GM21723 (cell line): Measurements from ENCODE around the gene PIEZO2.

Source experiments
- ATAC-seq: cut with Tn5 transposase; IDR thresholded peaks from one replicate; pipeline ENCODE4 v1.9.1; 2021; ENCODE audit warnings: mild to moderate bottlenecking, moderate library complexity; ENCODE audit not compliant: unreplicated experiment

PIEZO2 gene

GRCh38 chr18:11071300-11071699 is 78.1 kb downstream of the PIEZO2 start:
- ATAC-seq, result no peak

- ATAC-seq, result no peak
Measured at GRCh38 chr18:11070593-11070992, 78.8 kb downstream of the PIEZO2 start.

GRCh38 chr18:11066038-11066437 is 83.3 kb downstream of the PIEZO2 start:
- no peak for ATAC-seq

GRCh38 chr18:11064727-11065460 is 84.5 kb downstream of the PIEZO2 start:
- ATAC-seq, result no peak

GRCh38 chr18:11064106-11064505 is 85.3 kb downstream of the PIEZO2 start:
- ATAC-seq, result no peak

GRCh38 chr18:11055721-11056120 is 93.6 kb downstream of the PIEZO2 start:
- no peak for ATAC-seq

GRCh38 chr18:11054497-11054896 is 94.9 kb downstream of the PIEZO2 start:
- ATAC-seq, result no peak

- no peak for ATAC-seq
Measured at GRCh38 chr18:11053293-11053692, 96.1 kb downstream of the PIEZO2 start.

- ATAC-seq, result no peak
Measured at GRCh38 chr18:11052800-11053199, 96.6 kb downstream of the PIEZO2 start.

- ATAC-seq, result no peak
Measured at GRCh38 chr18:11051462-11051861, 97.9 kb downstream of the PIEZO2 start.

GRCh38 chr18:11050966-11051365 is 98.4 kb downstream of the PIEZO2 start:
- no peak for ATAC-seq

- no peak for ATAC-seq
Measured at GRCh38 chr18:11047817-11048216, 101.6 kb downstream of the PIEZO2 start.

GRCh38 chr18:11047156-11047555 is 102.2 kb downstream of the PIEZO2 start:
- ATAC-seq, result no peak

- no peak for ATAC-seq
Measured at GRCh38 chr18:11046140-11046539, 103.2 kb downstream of the PIEZO2 start.

- no peak for ATAC-seq
Measured at GRCh38 chr18:11043694-11044093, 105.7 kb downstream of the PIEZO2 start.

- ATAC-seq, result no peak
Measured at GRCh38 chr18:11042247-11042646, 107.1 kb downstream of the PIEZO2 start.

- peak; percentile 77 for ATAC-seq
Measured at GRCh38 chr18:11040823-11041656, 108.3 kb downstream of the PIEZO2 start.

- ATAC-seq, result no peak
Measured at GRCh38 chr18:11040359-11040758, 109.0 kb downstream of the PIEZO2 start.

- ATAC-seq, result no peak
Measured at GRCh38 chr18:11037533-11038240, 111.7 kb downstream of the PIEZO2 start.

GRCh38 chr18:11035814-11036495 is 113.4 kb downstream of the PIEZO2 start:
- ATAC-seq, result no peak

GRCh38 chr18:11035376-11035775 is 114.0 kb downstream of the PIEZO2 start:
- no peak for ATAC-seq
